ENCODE results near the gene SH3BGR. TPM values are rescaled to one million over a fixed set of nuclear protein-coding genes. Genes with fewer than 3 reads are reported as not detected.

Gene SH3BGR
- total and polyA plus RNA-seq, 2 of the 8 experiments (the other 6 are each of a cell fraction or from before 2014, with no cell fraction given): 2.1 to 5.9 TPM

- no peaks in the 10 kb centered on the region; the same call in 1 of the 2 replicates for H3K23me2 ChIP-seq (ENCODE audit: low read depth, low read length)
- H2BK15ac ChIP-seq (ENCODE audit: low read length): no peak overlapping the region
- H4K5ac ChIP-seq (ENCODE audit: insufficient read length, low read depth, low read length): no peak overlapping the region
- H3K4me2 ChIP-seq (ENCODE audit: insufficient read depth in 1 of 2, low read depth in 2 of 2, low read length in 2 of 2): no peak overlapping the region
- no peak overlapping the region for H2AK5ac ChIP-seq (ENCODE audit: low read depth, low read length)
- H3K14ac ChIP-seq (ENCODE audit: insufficient read length): no peak overlapping the region
- H2AFZ ChIP-seq (ENCODE audit: low read length): 0 out of 2 replicates have a peak overlapping the region, but pooled peaks have one; percentile 33
- no peak for FAIRE-seq
- ChIA-PET CTCF (ENCODE audit: partially characterized antibody) (interaction anchor here (1.0 to 2.0 kb wide), 3 partner anchors 11 to 20 kb away, joined by 3 to 5 read pairs (median 5); no protein-coding TSS in a partner anchor), POLR2A (ENCODE audit: partially characterized antibody) (interaction anchor here (0.7 to 1.1 kb wide), 3 partner anchors 8 to 113 kb away, joined by 3 to 6 read pairs (median 3); partner anchors contain the start of gene LCA5L)
- no peak overlapping the region for H2BK120ac ChIP-seq (replicated peaks; ENCODE audit: low read depth, low read length)
- no peak overlapping the region for H4K8ac ChIP-seq (ENCODE audit: extremely low read depth, insufficient read depth, low read length)
- no peak overlapping the region for H3K4me3 ChIP-seq (ENCODE audit: extremely low read depth in 1 of 4, insufficient read depth in 2 of 4, low read depth in 3 of 4, low read length in 4 of 4)
- H3K79me2 ChIP-seq (ENCODE audit: control insufficient read depth in 1 of 2, insufficient read depth in 2 of 2, low read length in 2 of 2): no peaks in the 10 kb centered on the region
- H2BK12ac ChIP-seq (ENCODE audit: low read depth, low read length): no peak overlapping the region
- no peak overlapping the region for H4K91ac ChIP-seq (replicated peaks; ENCODE audit: insufficient read length, low read length)
- no peak for DNase-seq (ENCODE audit: low read depth in 1 of 2, low spot score in 2 of 2)
- no peak overlapping the region for H3K23ac ChIP-seq (ENCODE audit: insufficient read length)
- H3K9me3 ChIP-seq (ENCODE audit: insufficient read depth in 2 of 2, low read depth in 1 of 2, low read length in 1 of 2): no peaks in the 10 kb centered on the region
- no peak overlapping the region for H2BK20ac ChIP-seq (ENCODE audit: low read length)
- H3K4ac ChIP-seq (replicated peaks; ENCODE audit: insufficient read length, low read depth, low read length): no peak overlapping the region
- no peak overlapping the region for H3K18ac ChIP-seq (ENCODE audit: extremely low read depth, low read length)
- H2BK5ac ChIP-seq (ENCODE audit: low read depth, low read length): no peak overlapping the region
- no peaks in the 10 kb centered on the region for H3K4me1 ChIP-seq (replicated peaks in 1 of 4; ENCODE audit: control insufficient read depth in 3 of 4, insufficient read depth in 4 of 4, low read length in 3 of 4)
- H3K36me3 ChIP-seq (ENCODE audit: control insufficient read depth in 2 of 4, insufficient read depth in 4 of 4, low read length in 3 of 4): no peaks in the 10 kb centered on the region
- no peak overlapping the region for H3K9ac ChIP-seq (replicated peaks in 1 of 4; ENCODE audit: extremely low read depth in 1 of 4, low read depth in 3 of 4, low read length in 3 of 4)
- no peaks in the 10 kb centered on the region for H3K79me1 ChIP-seq (ENCODE audit: low read depth, low read length)
- H3K27me3 ChIP-seq (replicated peaks in 1 of 4; ENCODE audit: control insufficient read depth in 3 of 4, extremely low read depth in 1 of 4, insufficient read depth in 3 of 4, low read length in 3 of 4): no peaks in the 10 kb centered on the region
- H3K56ac ChIP-seq (replicated peaks; ENCODE audit: insufficient read length, low read depth, low read length): no peak overlapping the region
- no peaks in the 10 kb centered on the region for H4K20me1 ChIP-seq (replicated peaks in 1 of 2; ENCODE audit: control insufficient read depth in 1 of 2, insufficient read depth in 2 of 2, low read length in 2 of 2)
- WGBS, 2 experiments (ENCODE audit: extremely low coverage in 1 of 2, insufficient coverage in 1 of 2, insufficient read length in 1 of 2, insufficient replicate concordance in 2 of 2, low coverage in 1 of 2, low lambda C conversion rate in 2 of 2, missing lambda C conversion rate in 1 of 2): 94% methylated on average over 3 of the region's 3 CpGs; no CpG with 5 or more reads in 1 of the 2 experiments
- H3K27ac ChIP-seq (ENCODE audit: low read depth, low read length): no peak overlapping the region
- TF ChIP-seq HDAC6 (IDR thresholded peaks at IDR 0.05; ENCODE audit: low read depth, low read length) (no peak), RXRA (IDR thresholded peaks at IDR 0.05; ENCODE audit: insufficient read depth, low read depth, low read length) (no peak), TBP (IDR thresholded peaks at IDR 0.05; ENCODE audit: low read depth, low read length) (no peak), JUND (IDR thresholded peaks at IDR 0.05; ENCODE audit: low read length) (no peak), CTBP2 (IDR thresholded peaks at IDR 0.05; ENCODE audit: borderline replicate concordance, insufficient read depth, insufficient read length, low read length) (no peak), ASH2L (IDR thresholded peaks at IDR 0.05; ENCODE audit: low read length) (no peak), FOSL1 (IDR thresholded peaks at IDR 0.05; ENCODE audit: insufficient read depth, low read depth, low read length) (no peak), BACH1 (IDR thresholded peaks at IDR 0.05; ENCODE audit: low read length) (no peak), KDM5A (IDR thresholded peaks at IDR 0.05; ENCODE audit: low read length) (no peak), TAF7 (optimal IDR thresholded peaks at IDR 0.05; ENCODE audit: borderline replicate concordance, low read depth, low read length) (no peak), CBX5 (IDR thresholded peaks at IDR 0.05; ENCODE audit: low read depth, low read length) (no peak), RNF2 (IDR thresholded peaks at IDR 0.05; ENCODE audit: borderline replicate concordance, low read depth, low read length, missing control alignments, poor library complexity, severe bottlenecking) (no peak), SRF (IDR thresholded peaks at IDR 0.05; ENCODE audit: low read depth, low read length) (no peak), EZH2 (IDR thresholded peaks at IDR 0.05; ENCODE audit: low read depth, low read length, severe bottlenecking) (no peak)
These were observed 9.6 kb downstream of the SH3BGR start for GRCh38 chr21:39461419-39461818.
